Neural progenitor cell (in vitro differentiated cells): ENCODE data around the gene AMIGO1. TPM values are rescaled to one million over a fixed set of nuclear protein-coding genes. Genes with fewer than 3 reads are reported as not detected.

ENCODE experiments used
- DNase-seq: peaks from one replicate; pipeline ENCODE4 v3.0.0-alpha.2; 2016; ENCODE audit warnings: low spot score
- H2AFZ ChIP-seq: fragments of 200-600 bp; sonication (generic); replicated peaks from 2 replicates; pipeline ENCODE4 v1.6.1; 2016; ENCODE audit warnings: antibody characterized with exemption
- H3F3A ChIP-seq: fragments of 200-600 bp; sonication (generic); 2 replicates; pipeline ENCODE4 v1.6.1; 2016; ENCODE audit warnings: antibody characterized with exemption, low read depth
- H3K27ac ChIP-seq: fragments of 200-600 bp; sonication (generic); 2 replicates; pipeline ENCODE4 v1.5.1; 2016; ENCODE audit warnings: mild to moderate bottlenecking
- H3K27me3 ChIP-seq: fragments of 200-600 bp; sonication (generic); 2 replicates; pipeline ENCODE4 v1.6.1; 2016; ENCODE audit warnings: mild to moderate bottlenecking, moderate library complexity
- H3K36me3 ChIP-seq: fragments of 200-600 bp; sonication (generic); 2 replicates; pipeline ENCODE4 v1.5.1; 2016
- H3K4me1 ChIP-seq: fragments of 200-600 bp; sonication (generic); 2 replicates; pipeline ENCODE4 v1.6.1; 2016; ENCODE audit warnings: mixed run types
- H3K4me2 ChIP-seq: fragments of 200-600 bp; sonication (generic); 2 replicates; pipeline ENCODE4 v1.6.1; 2016
- H3K4me3 ChIP-seq: fragments of 200-600 bp; sonication (generic); 2 replicates; pipeline ENCODE4 v1.5.1; 2016
- H3K79me2 ChIP-seq: fragments of 200-600 bp; sonication (generic); 2 replicates; pipeline ENCODE4 v1.6.1; 2016; ENCODE audit warnings: low read depth
- H3K9ac ChIP-seq: fragments of 200-600 bp; sonication (generic); 2 replicates; pipeline ENCODE4 v1.6.1; 2016
- H3K9me3 ChIP-seq: fragments of 200-600 bp; sonication (generic); 2 replicates; pipeline ENCODE4 v1.5.1; 2016; ENCODE audit warnings: low read depth
- H4K20me1 ChIP-seq: fragments of 200-600 bp; sonication (generic); 2 replicates; pipeline ENCODE4 v1.6.1; 2016; ENCODE audit warnings: low read depth
- H3K27ac Mint-ChIP-seq: 3 replicates; pipeline ENCODE4 v1.8.0; 2021; ENCODE audit warnings: mixed read lengths
- H3K27me3 Mint-ChIP-seq: 2 replicates; pipeline ENCODE4 v1.8.0; 2022; ENCODE audit warnings: low read depth, mild to moderate bottlenecking, inconsistent platforms, moderate library complexity, mixed read lengths; ENCODE audit not compliant: insufficient read depth
- H3K36me3 Mint-ChIP-seq: 3 replicates; pipeline ENCODE4 v1.8.0; 2021; ENCODE audit warnings: mixed read lengths
- H3K4me1 Mint-ChIP-seq: 3 replicates; pipeline ENCODE4 v1.8.0; 2021; ENCODE audit warnings: mixed read lengths
- H3K4me3 Mint-ChIP-seq: 3 replicates; pipeline ENCODE4 v1.8.0; 2021; ENCODE audit warnings: mild to moderate bottlenecking, moderate library complexity, mixed read lengths
- H3K9me3 Mint-ChIP-seq: 3 replicates; pipeline ENCODE4 v1.8.0; 2020; ENCODE audit warnings: mixed read lengths
- CTCF ChIP-seq: fragments of 200-600 bp; sonication (generic); IDR thresholded peaks from 2 replicates; pipeline ENCODE4 v1.5.1; 2017; ENCODE audit warnings: antibody characterized with exemption, mild to moderate bottlenecking
- EZH2 ChIP-seq: fragments of 200-600 bp; sonication (generic); IDR thresholded peaks from 2 replicates; pipeline ENCODE4 v1.6.1; 2017; ENCODE audit warnings: antibody characterized with exemption, mild to moderate bottlenecking, moderate library complexity
- EZH2phosphoT487 ChIP-seq: fragments of 200-600 bp; sonication (generic); IDR thresholded peaks from 2 replicates; pipeline ENCODE4 v1.6.1; 2017; ENCODE audit warnings: antibody characterized with exemption
- total RNA-seq: library from RNA; depleted of rRNA; stranded (reverse); fragments of >200 nt; gene quantifications from 2 replicates; pipeline ENCODE4 v1.2.3, GENCODE V29; 2015; ENCODE audit warnings: low replicate concordance

The AMIGO1 gene
- total RNA-seq, 1 donor from 2014 or later: 4.5 TPM

GRCh38 chr1:109482242-109482641 is 27.3 kb downstream of the AMIGO1 start:
- H3K27me3 Mint-ChIP-seq: peaks cover 15% of the 10 kb centered on the region

GRCh38 chr1:109481646-109482045 is 27.9 kb downstream of the AMIGO1 start:
- no peak overlapping the region for H3K4me3 ChIP-seq
- Mint-ChIP-seq H3K36me3 (no peaks in the 10 kb centered on the region), H3K4me1 (peaks cover 23% of the 10 kb centered on the region), H3K4me3 (peak overlapping the region; percentile 89), H3K27ac (no peak overlapping the region), H3K27me3 (peaks cover 15% of the 10 kb centered on the region), H3K9me3 (no peaks in the 10 kb centered on the region)
- H3K27me3 ChIP-seq: peaks cover 57% of the 10 kb centered on the region
- no peak overlapping the region for H2AFZ ChIP-seq
- H3K4me2 ChIP-seq: no peak overlapping the region
- no peaks in the 10 kb centered on the region for H3K36me3 ChIP-seq
- no peaks in the 10 kb centered on the region for H3F3A ChIP-seq
- H3K4me1 ChIP-seq: peaks cover 8% of the 10 kb centered on the region
- H3K9me3 ChIP-seq: no peaks in the 10 kb centered on the region
- H3K9ac ChIP-seq: no peak overlapping the region
- no peak for DNase-seq
- H4K20me1 ChIP-seq: no peaks in the 10 kb centered on the region
- H3K27ac ChIP-seq: no peak overlapping the region
- no peak for TF ChIP-seq EZH2phosphoT487
- TF ChIP-seq EZH2: no peak
- TF ChIP-seq CTCF: no peak
- H3K79me2 ChIP-seq: peaks cover 5% of the 10 kb centered on the region

More at GRCh38 chr1:109482242-109482641, 27.3 kb downstream of the AMIGO1 start:
- Mint-ChIP-seq H3K36me3 (no peaks in the 10 kb centered on the region), H3K27ac (no peak overlapping the region), H3K4me3 (peak overlapping the region; percentile 89), H3K4me1 (peaks cover 23% of the 10 kb centered on the region), H3K9me3 (no peaks in the 10 kb centered on the region)
- no peaks in the 10 kb centered on the region for H3K36me3 ChIP-seq
- peaks cover 53% of the 10 kb centered on the region for H3K27me3 ChIP-seq
- H4K20me1 ChIP-seq: no peaks in the 10 kb centered on the region
- DNase-seq: no peak
- no peak overlapping the region for H3K4me3 ChIP-seq
- no peak for TF ChIP-seq EZH2
- no peak for TF ChIP-seq EZH2phosphoT487
- TF ChIP-seq CTCF: no peak
- H3F3A ChIP-seq: no peaks in the 10 kb centered on the region
- peaks cover 5% of the 10 kb centered on the region for H3K79me2 ChIP-seq
- no peak overlapping the region for H3K27ac ChIP-seq
- no peak overlapping the region for H3K9ac ChIP-seq
- no peaks in the 10 kb centered on the region for H3K9me3 ChIP-seq
- H3K4me2 ChIP-seq: no peak overlapping the region
- H3K4me1 ChIP-seq: peaks cover 8% of the 10 kb centered on the region
- no peak overlapping the region for H2AFZ ChIP-seq

GRCh38 chr1:109479901-109480300 is 29.6 kb downstream of the AMIGO1 start:
- peaks cover 4% of the 10 kb centered on the region for H3K79me2 ChIP-seq

More at GRCh38 chr1:109479901-109480300, 29.6 kb downstream of the AMIGO1 start:
- no peak overlapping the region for H3K4me3 Mint-ChIP-seq
- Histone ChIP-seq H3F3A (no peaks in the 10 kb centered on the region), H3K27ac (no peak overlapping the region), H3K36me3 (no peaks in the 10 kb centered on the region), H4K20me1 (no peaks in the 10 kb centered on the region), H3K4me1 (peaks cover 4% of the 10 kb centered on the region), H3K27me3 (peaks cover 71% of the 10 kb centered on the region), H3K4me2 (no peak overlapping the region), H3K9me3 (no peaks in the 10 kb centered on the region), H2AFZ (no peak overlapping the region), H3K9ac (no peak overlapping the region), H3K4me3 (no peak overlapping the region)
- H3K27ac Mint-ChIP-seq: peak overlapping the region; percentile 39
- peaks cover 16% of the 10 kb centered on the region for H3K4me1 Mint-ChIP-seq
- H3K36me3 Mint-ChIP-seq: no peaks in the 10 kb centered on the region
- no peak for TF ChIP-seq CTCF
- TF ChIP-seq EZH2phosphoT487: no peak
- TF ChIP-seq EZH2: no peak
- DNase-seq: no peak
- H3K27me3 Mint-ChIP-seq: peaks cover 22% of the 10 kb centered on the region
- no peaks in the 10 kb centered on the region for H3K9me3 Mint-ChIP-seq
